GM19023 (cell line): ENCODE results near the gene LENEP.
"Not testable (repeated sequence)": the region's sequence is repeated elsewhere in the genome, so short reads cannot be mapped to it uniquely, and the experiment has no call there.

ENCODE experiments used
- ATAC-seq: cut with Tn5 transposase; IDR thresholded peaks from one replicate; pipeline ENCODE4 v1.9.1; 2021; ENCODE audit warnings: mild to moderate bottlenecking, moderate library complexity; ENCODE audit not compliant: unreplicated experiment

The LENEP gene

DNA sequence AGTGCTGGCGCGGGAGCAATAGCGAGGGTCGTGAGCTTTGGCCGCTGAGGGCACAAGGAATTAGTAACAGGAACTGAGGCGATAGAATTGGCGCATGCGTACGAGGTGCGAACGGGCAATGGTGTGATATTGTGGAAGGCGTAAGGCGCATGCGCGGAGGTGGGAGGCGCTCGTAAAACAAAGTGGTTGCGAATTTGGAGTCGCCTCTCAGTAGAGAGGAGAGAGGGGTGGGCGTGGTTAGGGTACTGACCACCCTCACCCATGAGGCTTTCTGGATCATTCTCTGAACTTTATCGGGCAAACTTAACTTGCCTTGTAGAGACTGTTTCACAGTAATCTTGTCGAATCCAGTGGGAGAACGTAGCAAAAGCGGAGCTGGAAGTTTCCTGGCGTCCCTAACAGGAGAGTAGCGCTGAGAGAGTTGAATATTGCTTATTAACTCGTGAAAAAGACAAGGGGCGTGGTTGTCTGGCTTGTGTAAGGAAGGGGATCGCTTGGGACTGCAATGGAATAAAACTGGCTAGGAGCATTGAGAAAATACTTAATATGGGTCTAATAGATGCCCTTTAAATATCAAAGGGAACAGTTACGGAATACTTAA lies 18.5 kb upstream of the LENEP start:
- peak; percentile 38 for ATAC-seq

DNA sequence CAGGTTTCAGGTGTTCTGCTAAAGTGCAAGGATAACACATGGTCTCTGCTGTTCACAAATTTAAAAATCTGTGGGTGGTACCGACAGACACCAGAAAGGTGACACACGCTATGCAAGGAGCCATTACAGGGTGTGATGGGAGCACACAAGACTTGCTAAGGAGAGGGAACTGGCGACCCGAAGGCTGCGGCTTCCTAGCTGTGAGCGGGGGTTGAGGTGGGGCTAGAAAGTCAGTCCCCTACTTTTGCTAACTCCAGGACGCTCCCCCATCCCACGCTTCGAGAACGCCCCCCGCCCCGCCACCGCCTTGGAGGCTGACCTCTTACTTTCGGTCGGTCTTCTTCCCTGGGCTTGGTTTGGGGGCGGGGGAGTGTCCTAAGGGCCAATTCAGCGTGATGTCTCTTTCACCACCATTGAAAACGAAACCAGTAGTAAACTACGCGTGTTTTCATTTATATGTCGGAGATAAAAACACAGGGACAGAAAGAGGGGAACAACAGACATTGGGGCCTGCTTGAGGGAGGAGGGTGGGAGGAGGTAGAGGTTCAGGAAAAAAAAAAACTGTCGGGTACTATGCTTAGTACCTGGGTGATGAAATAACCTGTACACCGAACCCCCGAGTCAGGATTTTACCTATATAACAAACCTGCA lies 17.9 kb upstream of the LENEP start:
- no peak for ATAC-seq

DNA sequence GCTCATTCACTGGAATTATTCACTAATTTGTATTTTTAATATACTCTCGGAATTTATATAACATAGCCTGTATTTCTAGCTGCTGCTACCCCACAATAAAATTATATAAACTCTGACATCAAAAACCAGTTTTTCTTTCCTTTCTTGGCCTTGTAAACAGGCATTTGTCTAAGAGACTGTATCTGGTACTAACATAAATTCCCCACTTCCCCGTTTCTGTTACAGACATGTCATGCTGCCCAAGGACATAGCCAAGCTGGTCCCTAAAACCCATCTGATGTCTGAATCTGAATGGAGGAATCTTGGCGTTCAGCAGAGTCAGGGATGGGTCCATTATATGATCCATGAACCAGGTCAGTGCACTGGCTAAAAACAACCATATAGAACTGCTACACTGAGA lies 15.6 kb upstream of the LENEP start:
- ATAC-seq: not testable (repeated sequence)

DNA sequence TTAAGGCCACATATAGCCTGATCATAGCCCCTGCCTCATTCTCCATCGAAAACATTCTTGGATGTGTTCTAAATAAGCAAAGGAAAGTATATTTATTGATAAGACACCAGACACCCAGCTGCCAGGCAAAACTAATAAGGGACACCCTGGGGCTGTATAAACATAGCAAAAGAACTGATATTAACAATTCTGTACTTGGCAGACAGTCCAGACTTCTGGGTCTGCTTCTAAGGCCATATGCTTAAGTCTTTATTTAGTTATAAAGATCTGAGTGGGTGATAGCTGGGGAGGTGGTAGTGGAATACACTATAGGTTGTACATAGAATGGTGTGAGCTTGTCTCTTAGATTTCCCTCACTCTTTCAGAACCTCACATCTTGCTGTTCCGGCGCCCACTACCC lies 15.0 kb upstream of the LENEP start:
- no peak for ATAC-seq

DNA sequence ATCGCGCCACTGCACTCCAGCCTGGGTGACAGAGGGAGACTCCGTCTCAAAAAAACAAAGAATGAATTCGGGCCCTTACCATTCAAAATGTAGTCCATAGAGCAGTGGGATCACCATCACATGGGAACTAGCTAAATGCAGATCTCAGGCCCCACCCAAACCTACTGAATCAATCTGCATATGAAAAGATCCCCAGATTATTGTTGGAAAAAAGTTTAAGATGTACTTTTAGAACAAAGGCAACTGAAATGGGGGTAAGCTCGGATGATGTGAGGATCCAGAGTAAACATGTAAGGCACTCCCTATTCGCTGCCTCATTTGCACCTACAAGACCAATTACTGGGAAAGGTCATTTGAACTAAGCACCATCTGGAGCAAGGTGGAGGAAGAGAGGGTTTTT lies 11.0 kb upstream of the LENEP start:
- no peak for ATAC-seq

DNA sequence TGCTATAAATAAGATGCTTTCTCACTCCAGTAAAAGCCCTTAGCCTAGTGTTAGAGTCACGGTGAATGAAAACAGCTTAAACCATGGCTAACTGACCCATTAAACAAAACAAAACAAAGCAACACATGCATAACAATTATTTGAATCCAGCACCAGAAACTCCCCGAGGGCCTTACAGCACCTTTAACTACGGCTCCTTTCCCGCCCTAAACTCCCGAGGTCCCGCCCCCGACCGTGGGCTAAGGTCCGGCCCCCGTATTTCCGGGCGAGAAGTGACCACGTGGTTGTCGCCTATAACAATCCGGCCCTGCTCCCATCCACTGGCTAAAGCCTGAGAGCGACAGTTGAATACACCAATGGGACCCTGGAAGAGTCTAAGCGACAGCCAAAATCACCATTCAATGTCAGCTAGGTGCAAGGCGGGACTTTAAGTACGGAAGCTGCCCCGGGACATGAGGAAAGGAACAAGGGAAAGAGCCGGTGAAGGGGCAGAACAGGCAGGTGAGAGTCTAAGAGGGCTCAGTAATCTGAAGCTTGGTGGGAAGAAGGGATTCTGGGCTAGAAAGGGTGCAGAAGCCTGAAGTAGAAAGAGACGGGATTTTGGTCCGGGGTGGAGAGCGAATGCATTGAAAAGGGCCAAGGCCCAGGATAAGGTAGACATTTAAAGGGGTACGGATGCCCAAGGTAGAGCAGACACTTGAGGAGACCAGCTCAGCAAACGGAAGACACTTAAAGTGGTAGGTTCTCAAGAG lies 10.3 kb upstream of the LENEP start, which contains the start of gene FLAD1:
Gene FLAD1, plus strand, starts transcription at position 448 of the 752 bp plus-strand sequence. CDS start 351 bp downstream, outside the sequence.
- peak; percentile 99 for ATAC-seq

DNA sequence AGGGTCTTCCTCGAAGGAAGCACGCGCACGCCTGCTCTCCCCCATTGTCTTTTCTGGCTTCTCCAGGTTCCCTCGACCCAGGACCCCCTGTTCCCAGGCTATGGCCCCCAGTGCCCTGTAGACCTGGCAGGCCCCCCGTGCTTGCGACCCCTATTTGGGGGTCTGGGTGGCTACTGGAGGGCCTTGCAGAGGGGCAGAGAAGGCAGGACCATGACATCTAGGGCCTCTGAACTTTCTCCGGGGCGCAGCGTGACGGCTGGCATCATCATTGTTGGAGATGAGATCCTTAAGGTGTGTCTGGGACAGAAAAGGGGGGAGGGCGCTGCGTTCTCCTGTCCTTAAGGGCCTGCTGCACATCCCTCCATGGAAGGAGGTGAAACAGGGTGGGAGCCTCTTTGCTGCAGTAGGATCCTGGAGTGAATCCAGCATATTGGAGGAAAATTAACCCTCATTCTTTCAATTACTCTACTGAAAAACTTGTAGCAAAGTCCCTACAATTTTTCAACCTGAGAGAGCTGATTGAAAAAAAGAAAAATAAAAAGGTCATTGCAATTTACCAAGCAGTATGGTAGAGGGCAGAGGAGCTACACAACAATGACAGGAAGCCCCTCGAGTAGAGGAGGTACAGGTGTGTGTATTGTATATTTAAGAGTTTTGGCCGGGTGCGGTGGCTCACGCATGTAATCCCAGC lies 9.5 kb upstream of the LENEP start:
- no peak for ATAC-seq

DNA sequence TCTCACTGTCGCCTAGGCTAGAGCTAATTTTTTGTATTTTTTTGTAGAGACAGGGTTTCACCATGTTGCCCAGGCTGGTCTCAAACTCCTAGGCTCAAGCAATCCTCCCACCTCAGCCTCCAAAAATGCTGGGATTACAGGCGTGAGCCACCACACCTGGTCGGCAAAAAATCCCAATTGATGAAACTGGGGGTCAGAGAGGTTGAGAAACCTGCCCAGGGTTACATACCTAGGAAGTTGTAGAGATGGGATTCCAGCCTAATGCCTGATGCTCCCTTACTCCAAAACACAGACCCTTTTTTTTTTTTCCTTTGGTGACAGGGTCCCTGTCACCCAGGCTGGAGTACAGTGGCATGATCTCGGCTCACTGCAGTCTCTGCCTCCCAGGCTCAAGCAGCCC lies 6.7 kb upstream of the LENEP start:
- ATAC-seq: not testable (repeated sequence)

DNA sequence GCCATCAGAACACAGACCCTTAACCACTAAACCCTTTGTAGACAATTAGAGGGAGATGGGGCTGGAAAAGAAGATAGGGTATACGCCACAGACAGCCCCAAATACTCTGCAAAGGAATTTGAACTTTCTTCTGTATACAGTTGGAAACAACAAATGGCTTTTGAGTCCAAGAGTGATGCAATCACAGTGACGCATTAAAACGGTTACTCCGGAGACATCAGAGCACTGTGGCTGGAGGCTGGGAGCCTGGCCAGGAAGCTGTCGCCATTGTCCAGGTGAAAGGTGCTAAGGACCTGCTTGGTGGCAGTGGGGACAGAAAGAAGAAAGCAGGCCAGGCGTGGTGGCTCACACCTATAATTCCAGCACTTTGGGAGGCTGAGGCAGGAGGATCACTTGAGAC lies 6.1 kb upstream of the LENEP start:
- ATAC-seq: no peak

DNA sequence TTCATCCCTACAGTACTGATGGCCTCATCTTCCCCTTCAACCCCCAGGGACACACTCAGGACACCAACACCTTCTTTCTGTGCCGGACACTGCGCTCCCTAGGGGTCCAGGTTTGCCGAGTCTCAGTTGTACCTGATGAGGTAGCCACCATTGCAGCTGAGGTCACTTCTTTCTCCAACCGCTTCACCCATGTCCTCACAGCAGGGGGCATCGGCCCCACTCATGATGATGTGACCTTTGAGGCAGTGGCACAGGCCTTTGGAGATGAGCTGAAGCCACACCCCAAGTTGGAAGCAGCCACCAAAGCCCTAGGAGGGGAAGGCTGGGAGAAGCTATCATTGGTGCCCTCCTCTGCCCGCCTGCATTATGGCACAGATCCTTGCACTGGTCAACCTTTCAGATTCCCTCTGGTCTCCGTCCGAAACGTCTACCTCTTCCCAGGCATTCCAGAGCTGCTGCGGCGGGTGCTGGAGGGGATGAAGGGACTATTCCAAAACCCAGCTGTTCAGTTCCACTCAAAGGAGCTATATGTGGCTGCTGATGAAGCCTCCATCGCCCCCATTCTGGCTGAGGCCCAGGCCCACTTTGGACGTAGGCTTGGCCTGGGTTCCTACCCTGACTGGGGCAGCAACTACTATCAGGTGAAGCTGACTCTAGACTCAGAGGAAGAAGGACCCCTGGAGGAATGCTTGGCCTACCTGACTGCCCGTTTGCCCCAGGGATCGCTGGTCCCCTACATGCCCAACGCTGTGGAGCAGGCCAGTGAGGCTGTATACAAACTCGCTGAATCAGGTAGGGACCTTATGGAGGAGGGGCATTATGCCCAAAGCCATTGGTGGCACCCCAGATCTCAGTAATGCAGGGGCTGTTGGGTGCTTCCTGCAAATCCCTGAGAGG lies 5.1 kb upstream of the LENEP start:
- ATAC-seq: no peak

DNA sequence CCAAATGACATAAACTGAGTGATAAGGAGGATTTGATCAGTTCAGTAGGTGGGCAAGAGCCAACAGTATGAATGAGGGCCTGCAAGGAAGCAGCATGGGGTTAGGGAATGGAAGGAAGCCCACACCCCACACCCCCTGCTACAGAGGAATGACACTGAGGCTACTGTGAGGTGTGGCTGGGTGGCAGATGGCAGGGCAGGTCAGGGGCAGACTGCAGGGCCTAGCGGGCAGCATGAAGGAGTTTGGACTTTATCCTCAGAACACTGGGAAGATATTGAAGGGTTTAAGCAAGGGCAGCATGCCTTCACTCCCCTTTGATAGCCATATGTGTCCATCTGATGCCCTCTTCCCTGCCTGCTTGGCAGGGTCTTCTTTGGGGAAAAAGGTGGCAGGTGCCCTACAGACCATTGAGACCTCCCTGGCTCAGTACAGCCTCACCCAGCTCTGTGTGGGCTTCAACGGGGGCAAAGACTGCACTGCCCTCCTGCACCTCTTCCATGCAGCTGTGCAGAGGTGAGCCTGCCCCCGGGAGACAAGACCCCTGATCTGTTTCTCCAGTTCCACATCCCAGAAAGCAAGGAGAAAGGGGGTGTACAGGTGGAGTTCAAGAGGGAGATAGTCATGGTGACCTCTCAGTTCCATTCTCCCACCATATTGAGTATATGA lies 4.1 kb upstream of the LENEP start:
- no peak for ATAC-seq

DNA sequence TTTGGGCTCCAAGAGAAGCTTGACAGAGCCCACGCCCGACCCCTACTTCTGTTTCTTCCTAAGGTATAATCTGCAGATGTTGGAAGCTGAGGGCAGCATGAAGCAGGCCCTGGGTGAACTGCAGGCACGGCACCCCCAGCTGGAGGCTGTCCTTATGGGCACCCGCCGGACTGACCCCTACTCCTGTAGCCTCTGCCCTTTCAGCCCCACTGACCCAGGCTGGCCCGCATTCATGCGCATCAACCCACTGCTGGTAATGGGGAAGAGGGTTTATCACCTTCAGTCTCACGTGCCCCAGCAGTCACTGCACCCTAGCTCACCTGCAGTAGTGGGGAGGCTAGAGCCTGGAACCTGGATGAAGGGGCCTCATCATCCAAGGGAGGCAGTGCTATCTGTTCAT lies 3.1 kb upstream of the LENEP start:
- no peak for ATAC-seq

DNA sequence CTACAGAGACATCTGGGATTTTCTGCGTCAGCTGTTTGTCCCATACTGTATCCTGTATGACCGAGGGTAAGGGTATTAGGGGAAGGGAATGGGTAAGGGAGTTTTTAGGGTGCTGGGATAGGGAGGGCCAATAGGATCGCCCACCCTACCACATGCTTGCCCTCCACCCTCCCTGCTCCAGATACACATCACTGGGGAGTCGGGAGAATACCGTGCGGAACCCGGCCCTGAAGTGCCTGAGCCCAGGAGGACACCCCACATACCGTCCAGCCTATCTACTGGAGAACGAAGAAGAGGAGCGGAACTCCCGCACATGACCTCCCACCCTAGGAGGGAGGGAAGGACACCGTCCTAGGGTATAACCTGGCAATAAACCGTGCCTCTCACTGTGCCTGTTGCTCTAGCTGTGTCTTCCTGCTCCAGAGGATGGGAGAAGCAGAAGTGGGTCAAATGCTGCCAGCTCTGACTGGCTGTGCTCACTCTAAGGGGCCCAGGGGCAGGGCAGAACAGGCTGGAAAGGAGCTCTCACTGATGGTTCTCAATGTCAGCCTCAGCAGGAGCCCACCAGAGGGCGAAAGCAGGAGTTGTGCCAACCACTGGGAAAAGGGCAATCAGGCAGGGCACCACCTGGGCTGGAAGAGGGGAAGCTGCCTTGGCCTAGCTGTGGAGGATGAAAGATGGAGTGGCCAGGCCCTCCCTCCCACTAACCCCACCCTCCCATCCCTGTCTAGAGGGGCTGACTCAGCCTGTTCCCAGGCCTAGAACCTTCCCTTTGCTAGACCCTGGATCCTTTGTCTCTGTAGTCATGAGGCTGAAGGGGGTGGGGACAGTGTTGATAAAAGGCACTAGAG lies 440 bp upstream of the LENEP start:
- ATAC-seq: no peak

DNA sequence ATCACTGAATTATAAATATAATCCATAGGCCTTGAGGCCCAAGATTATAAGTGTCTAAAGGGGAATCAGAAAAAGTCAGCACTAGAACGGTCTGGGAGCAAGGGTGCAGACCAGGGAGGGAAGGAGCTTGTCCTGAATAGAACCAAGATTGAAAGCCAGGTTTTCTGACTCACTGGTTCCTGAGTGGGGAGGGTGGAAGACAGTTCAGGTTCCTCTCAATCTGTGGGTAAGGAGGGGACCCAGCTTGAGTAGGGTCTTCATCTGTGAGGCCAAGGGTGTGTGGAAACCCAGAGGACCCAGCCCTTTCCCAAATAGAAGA lies 842 bp downstream of the LENEP start:
- no peak for ATAC-seq

DNA sequence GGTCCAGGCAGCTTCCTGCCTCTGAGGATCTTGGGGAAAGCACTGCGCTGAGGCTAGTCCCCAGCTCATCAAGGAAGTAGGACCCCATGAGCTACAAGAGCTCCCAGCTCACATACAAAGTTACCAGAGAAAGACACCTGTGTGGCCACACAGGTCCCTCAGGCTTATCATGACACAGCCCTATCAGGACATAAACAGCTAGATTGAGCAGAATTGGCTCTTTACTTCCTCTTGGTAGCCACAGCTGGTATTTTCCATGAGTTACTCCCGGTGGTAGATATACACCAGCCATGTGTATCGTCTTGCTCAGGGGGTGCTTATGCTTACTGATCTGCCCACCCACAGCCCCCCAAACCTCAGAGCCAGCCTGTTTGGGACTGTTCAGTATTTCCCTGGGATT lies 1.2 kb downstream of the LENEP start:
- ATAC-seq: no peak

DNA sequence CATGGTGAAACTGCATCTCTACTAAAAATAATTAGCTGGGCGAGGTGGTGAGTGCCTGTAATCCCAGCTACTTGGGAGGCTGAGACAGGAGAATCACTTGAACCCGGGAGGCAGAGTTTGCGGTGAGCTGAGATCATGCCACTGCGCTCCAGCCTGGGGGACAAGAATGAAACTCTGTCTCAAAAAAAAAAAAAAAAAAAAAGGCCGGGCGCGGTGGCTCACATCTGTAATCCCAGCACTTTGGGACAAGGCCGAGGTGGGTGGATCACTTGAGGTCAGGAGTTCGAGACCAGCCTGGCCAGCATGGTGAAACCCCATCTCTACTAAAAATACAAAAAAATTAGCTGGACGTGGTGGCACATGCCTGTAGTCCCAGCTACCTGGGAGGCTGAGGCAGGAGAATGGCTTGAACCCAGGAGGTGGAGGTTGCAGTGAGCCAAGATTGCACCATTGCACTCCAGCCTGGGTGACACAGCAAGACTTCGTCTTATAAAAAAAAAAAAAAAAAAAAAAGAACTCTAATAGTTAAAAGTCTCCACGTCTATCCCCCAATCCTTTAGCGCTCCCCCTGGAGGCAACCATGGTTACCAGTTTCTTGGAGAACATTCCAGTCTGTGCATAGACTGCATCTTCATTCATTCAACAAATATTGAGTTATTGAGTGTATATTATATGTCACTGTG lies 2.1 kb downstream of the LENEP start:
- not testable (repeated sequence) for ATAC-seq

DNA sequence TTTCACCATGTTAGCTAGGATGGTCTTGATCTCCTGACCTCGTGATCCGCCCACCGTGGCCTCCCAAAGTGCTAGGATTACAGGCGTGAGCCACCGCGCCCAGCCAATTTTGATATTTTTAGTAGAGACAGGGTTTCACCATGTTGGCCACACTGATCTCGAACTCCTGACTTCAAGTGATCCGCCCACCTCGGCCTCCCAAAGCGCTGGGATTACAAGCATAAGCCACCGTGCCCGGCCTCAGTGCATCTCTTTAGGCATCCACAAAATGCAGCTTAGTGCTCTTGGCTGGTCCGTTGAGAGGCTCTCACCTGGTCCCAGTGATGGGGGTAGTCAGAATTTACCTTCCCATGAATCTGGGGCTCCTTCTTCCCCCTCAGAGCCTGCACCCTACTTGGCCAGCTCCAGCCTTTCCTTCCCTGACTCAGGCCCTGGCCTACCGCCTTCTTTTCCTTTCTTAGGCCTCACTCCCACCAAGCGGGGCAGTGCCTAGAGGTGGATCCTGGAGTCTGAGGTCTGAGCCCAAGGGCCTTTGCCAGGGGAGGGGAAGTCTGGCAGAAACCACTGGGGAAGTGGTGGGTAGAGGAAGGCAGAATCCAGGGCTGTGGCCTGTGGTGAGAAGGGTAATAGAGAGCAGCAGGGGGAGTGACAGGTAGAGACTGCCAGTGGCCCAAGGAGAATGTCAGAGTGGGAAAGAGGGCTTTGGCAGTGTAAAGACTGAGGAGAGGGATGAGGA lies 3.7 kb downstream of the LENEP start:
- no peak for ATAC-seq

DNA sequence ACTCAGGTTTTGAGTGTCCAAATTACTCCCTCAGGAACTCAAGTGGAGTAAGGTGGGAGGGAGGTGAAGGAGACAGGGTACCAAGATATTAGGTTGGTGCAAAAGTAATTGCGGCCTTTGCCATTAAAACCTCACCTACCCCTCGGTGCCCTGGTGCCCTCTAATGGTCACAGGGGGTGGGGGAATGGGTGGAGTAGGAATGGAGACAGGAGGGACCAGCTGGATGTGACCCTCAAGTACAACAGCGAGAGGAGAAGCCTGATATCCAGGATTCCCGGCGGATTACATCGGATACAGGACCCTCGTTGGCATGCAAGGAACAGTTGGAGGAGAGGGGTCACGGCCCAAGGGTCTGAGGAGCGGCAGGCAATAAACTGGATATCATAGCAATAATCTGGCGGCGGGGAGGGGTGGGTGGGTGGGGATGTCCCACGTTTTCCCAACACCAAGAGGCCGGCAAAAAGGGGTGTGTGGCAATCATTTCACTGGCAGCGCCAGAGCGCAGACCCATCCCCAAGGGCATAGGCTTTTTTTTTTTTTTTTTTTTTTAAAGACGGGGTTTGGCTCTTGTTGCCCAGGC lies 4.9 kb downstream of the LENEP start:
- ATAC-seq: no peak
